HEK293 (cell line): ENCODE results near the gene LRCH1.

ENCODE experiments used
- CTCF ChIP-seq: fragments of 450-650 bp; formaldehyde crosslinking; IDR thresholded peaks from 2 replicates; pipeline ENCODE4 v1.5.1; 2016; ENCODE audit warnings: missing biosample characterization, missing genetic modification characterization
- GLIS2 ChIP-seq: fragments of 450-650 bp; formaldehyde crosslinking; IDR thresholded peaks from 2 replicates; pipeline ENCODE4 v1.5.1; 2016; ENCODE audit warnings: missing biosample characterization, missing genetic modification characterization
- PRDM10 ChIP-seq: fragments of 450-650 bp; formaldehyde crosslinking; IDR thresholded peaks from 2 replicates; pipeline ENCODE4 v1.5.1; 2016; ENCODE audit warnings: missing biosample characterization, missing genetic modification characterization
- REST ChIP-seq: fragments of 450-650 bp; formaldehyde crosslinking; IDR thresholded peaks from 2 replicates; pipeline ENCODE4 v1.5.1; 2016; ENCODE audit warnings: missing biosample characterization, missing genetic modification characterization
- ZBTB10 ChIP-seq: fragments of 450-650 bp; formaldehyde crosslinking; IDR thresholded peaks from 2 replicates; pipeline ENCODE4 v1.5.1; 2016; ENCODE audit warnings: missing biosample characterization, missing genetic modification characterization
- ZNF148 ChIP-seq: fragments of 450-650 bp; formaldehyde crosslinking; IDR thresholded peaks from 2 replicates; pipeline ENCODE4 v1.5.0; 2017; ENCODE audit warnings: missing biosample characterization, missing genetic modification characterization, borderline replicate concordance
- ZNF274 ChIP-seq, 2 experiments: fragments of 200-500 bp in 1 of 2; fragments of 450-650 bp in 1 of 2; sonication (Bioruptor generic) in 1 of 2; formaldehyde crosslinking in 1 of 2; IDR thresholded peaks; 2 replicates each; pipeline versions ENCODE4 v1.5.1 to v1.6.1; 2014 to 2016; ENCODE audit warnings: borderline replicate concordance in 1 of 2, inconsistent platforms in 1 of 2, low read length in 1 of 2, missing biosample characterization in 1 of 2, missing genetic modification characterization in 1 of 2
- ZNF792 ChIP-seq: fragments of 450-650 bp; formaldehyde crosslinking; IDR thresholded peaks from 2 replicates; pipeline ENCODE4 v1.5.1; 2016; ENCODE audit warnings: missing biosample characterization, missing genetic modification characterization

GRCh38 chr13:46553521-46553885, 533 bp downstream of the LRCH1 start:
- TF ChIP-seq CTCF (tag by site-specific recombination): no peak
- no peak for TF ChIP-seq GLIS2 (tag by site-specific recombination)
- TF ChIP-seq ZNF148: no peak
- TF ChIP-seq ZNF274 (IDR thresholded peaks at IDR 0.05; ENCODE audit: low read length): no peak
- no peak for TF ChIP-seq ZNF274 (tag by site-specific recombination; IDR thresholded peaks at IDR 0.05; ENCODE audit: borderline replicate concordance)
- no peak for TF ChIP-seq REST (tag by site-specific recombination)
- no peak for TF ChIP-seq ZBTB10 (tag by site-specific recombination)
- no peak for TF ChIP-seq PRDM10
- no peak for TF ChIP-seq ZNF792
